Endothelial cell (in vitro differentiated cells): ENCODE data around the gene ST3GAL4. TPM values are rescaled to one million over a fixed set of nuclear protein-coding genes. Genes with fewer than 3 reads are reported as not detected.
A peak's percentile ranks its signal among the peaks of the same experiment; 100 is the strongest.

Experiments
- DNase-seq: peaks from one replicate; pipeline ENCODE4 v3.0.0; 2021; ENCODE audit warnings: low spot score
- H3K27ac Mint-ChIP-seq: one replicate; pipeline ENCODE4 v1.8.0; 2021; ENCODE audit warnings: mixed read lengths, inconsistent platforms; ENCODE audit not compliant: unreplicated experiment
- H3K27me3 Mint-ChIP-seq: one replicate; pipeline ENCODE4 v1.8.0; 2021; ENCODE audit warnings: mild to moderate bottlenecking, moderate library complexity, mixed read lengths, inconsistent platforms; ENCODE audit not compliant: unreplicated experiment
- H3K36me3 Mint-ChIP-seq: one replicate; pipeline ENCODE4 v1.8.0; 2021; ENCODE audit warnings: mild to moderate bottlenecking, low read depth, mixed read lengths, inconsistent platforms; ENCODE audit not compliant: unreplicated experiment
- H3K4me1 Mint-ChIP-seq: one replicate; pipeline ENCODE4 v1.8.0; 2021; ENCODE audit warnings: mild to moderate bottlenecking, mixed read lengths, inconsistent platforms; ENCODE audit not compliant: unreplicated experiment
- H3K4me3 Mint-ChIP-seq: one replicate; pipeline ENCODE4 v1.8.0; 2021; ENCODE audit warnings: mild to moderate bottlenecking, mixed read lengths, inconsistent platforms; ENCODE audit not compliant: unreplicated experiment
- H3K9me3 Mint-ChIP-seq: one replicate; pipeline ENCODE4 v1.8.0; 2021; ENCODE audit warnings: mixed read lengths, inconsistent platforms; ENCODE audit not compliant: unreplicated experiment
- CTCF ChIP-seq: fragments of 200-600 bp; sonication (generic); IDR thresholded peaks from one replicate; pipeline ENCODE4 v1.5.0; 2021; ENCODE audit warnings: antibody characterized with exemption; ENCODE audit not compliant: unreplicated experiment
- total RNA-seq: library from RNA; stranded (reverse); fragmentation: NEBNext Ultra II Directional; extraction: Animal tissue kit (Norgen Biotek cat#: 25700); gene quantifications from one replicate; pipeline ENCODE4 v1.2.1, GENCODE V29; 2021; ENCODE audit not compliant: unreplicated experiment

ST3GAL4 gene
- total RNA-seq, 1 donor from 2014 or later: 25.9 TPM

GRCh38 chr11:126329644-126330211 is 25.8 kb upstream of the ST3GAL4 start:
- H3K27ac Mint-ChIP-seq: no peak overlapping the region
- no peaks in the 10 kb centered on the region for H3K9me3 Mint-ChIP-seq
- peaks cover 5% of the 10 kb centered on the region for H3K36me3 Mint-ChIP-seq
- no peak for DNase-seq
- H3K4me3 Mint-ChIP-seq: no peak overlapping the region
- H3K4me1 Mint-ChIP-seq: peaks cover 15% of the 10 kb centered on the region
- H3K27me3 Mint-ChIP-seq: peaks cover 1% of the 10 kb centered on the region
- TF ChIP-seq CTCF: no peak

DNA sequence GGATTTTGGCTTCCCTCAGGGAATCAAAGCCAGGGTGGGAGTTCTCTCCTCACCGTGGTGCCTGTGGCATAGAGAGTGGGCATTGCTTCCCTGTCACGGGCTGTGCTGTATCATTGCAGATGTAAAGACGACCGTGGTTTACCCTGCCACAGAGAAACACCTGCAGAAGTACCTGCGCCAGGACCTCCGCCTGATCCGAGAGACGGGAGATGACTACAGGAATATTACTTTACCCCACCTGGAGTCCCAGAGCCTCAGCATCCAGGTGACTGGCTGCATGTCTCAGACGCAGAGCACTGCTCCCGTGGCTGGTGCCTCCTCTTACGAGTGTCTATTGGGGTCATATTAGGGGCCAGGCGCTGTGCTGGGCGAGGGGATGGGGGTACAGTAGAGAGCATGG is 24.2 kb upstream of the ST3GAL4 start:
- TF ChIP-seq CTCF: no peak
- Mint-ChIP-seq H3K27ac (no peak overlapping the region), H3K4me3 (no peak overlapping the region), H3K4me1 (peaks cover 28% of the 10 kb centered on the region), H3K27me3 (peaks cover 3% of the 10 kb centered on the region), H3K9me3 (no peaks in the 10 kb centered on the region), H3K36me3 (peaks cover 5% of the 10 kb centered on the region)
- DNase-seq: no peak

- no peak for DNase-seq
- no peak for TF ChIP-seq CTCF
- Mint-ChIP-seq H3K4me1 (peaks cover 38% of the 10 kb centered on the region), H3K4me3 (peak overlapping the region; percentile 48), H3K36me3 (peaks cover 5% of the 10 kb centered on the region), H3K9me3 (no peaks in the 10 kb centered on the region), H3K27ac (no peak overlapping the region), H3K27me3 (peaks cover 8% of the 10 kb centered on the region)
Observed at GRCh38 chr11:126332221-126332711, 23.2 kb upstream of the ST3GAL4 start.

- Mint-ChIP-seq H3K4me1 (peaks cover 44% of the 10 kb centered on the region), H3K36me3 (no peaks in the 10 kb centered on the region), H3K27ac (no peak overlapping the region), H3K9me3 (no peaks in the 10 kb centered on the region), H3K4me3 (no peak overlapping the region), H3K27me3 (peaks cover 8% of the 10 kb centered on the region)
- DNase-seq: no peak
- TF ChIP-seq CTCF: no peak
Observed at GRCh38 chr11:126333142-126333541, 22.3 kb upstream of the ST3GAL4 start.

- TF ChIP-seq CTCF: no peak
- H3K9me3 Mint-ChIP-seq: no peaks in the 10 kb centered on the region
- peaks cover 55% of the 10 kb centered on the region for H3K4me1 Mint-ChIP-seq
- H3K4me3 Mint-ChIP-seq: no peak overlapping the region
- peaks cover 12% of the 10 kb centered on the region for H3K27me3 Mint-ChIP-seq
- H3K27ac Mint-ChIP-seq: peak overlapping the region; percentile 64
- no peaks in the 10 kb centered on the region for H3K36me3 Mint-ChIP-seq
- DNase-seq: no peak
Observed at GRCh38 chr11:126334659-126335462, 20.6 kb upstream of the ST3GAL4 start.
